ENCODE data around the gene COPRS.

DNA sequence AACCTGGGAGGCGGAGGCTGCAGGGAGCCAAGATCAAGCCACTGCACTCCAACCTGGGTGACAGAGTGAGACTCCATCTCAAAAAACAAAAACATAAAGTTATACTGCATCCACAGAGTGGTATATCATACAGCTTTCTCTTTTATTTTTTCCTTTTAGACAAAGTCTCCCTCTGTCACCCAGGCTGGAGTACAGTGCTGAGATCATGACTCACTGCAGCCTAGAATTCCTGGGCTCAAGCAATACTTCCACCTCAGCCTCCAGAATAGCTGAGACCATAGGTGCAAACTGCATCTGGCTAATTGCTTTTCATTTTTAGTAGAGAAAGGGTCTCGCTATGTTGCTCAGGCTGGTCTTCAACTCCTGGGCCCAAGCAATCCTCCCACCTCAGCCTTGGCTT is 10.0 kb upstream of the COPRS start:
- TF ChIP-seq, protein P1, sequence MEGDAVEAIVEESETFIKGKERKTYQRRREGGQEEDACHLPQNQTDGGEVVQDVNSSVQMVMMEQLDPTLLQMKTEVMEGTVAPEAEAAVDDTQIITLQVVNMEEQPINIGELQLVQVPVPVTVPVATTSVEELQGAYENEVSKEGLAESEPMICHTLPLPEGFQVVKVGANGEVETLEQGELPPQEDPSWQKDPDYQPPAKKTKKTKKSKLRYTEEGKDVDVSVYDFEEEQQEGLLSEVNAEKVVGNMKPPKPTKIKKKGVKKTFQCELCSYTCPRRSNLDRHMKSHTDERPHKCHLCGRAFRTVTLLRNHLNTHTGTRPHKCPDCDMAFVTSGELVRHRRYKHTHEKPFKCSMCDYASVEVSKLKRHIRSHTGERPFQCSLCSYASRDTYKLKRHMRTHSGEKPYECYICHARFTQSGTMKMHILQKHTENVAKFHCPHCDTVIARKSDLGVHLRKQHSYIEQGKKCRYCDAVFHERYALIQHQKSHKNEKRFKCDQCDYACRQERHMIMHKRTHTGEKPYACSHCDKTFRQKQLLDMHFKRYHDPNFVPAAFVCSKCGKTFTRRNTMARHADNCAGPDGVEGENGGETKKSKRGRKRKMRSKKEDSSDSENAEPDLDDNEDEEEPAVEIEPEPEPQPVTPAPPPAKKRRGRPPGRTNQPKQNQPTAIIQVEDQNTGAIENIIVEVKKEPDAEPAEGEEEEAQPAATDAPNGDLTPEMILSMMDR (IDR thresholded peaks at IDR 0.05) = no peak
- TF ChIP-seq POLR2A (IDR thresholded peaks at IDR 0.05) = no peak
